Keratinocyte (primary cell): ENCODE measurements around the gene RHOXF1.
"Not testable (repeated sequence)": the region's sequence is repeated elsewhere in the genome, so short reads cannot be mapped to it uniquely, and the experiment has no call there.

ENCODE experiments used
- EZH2 ChIP-seq: IDR thresholded peaks from one replicate; pipeline ENCODE4 v1.6.1; 2012; ENCODE audit warnings: inconsistent platforms, mild to moderate bottlenecking, low read length, moderate library complexity
- TF ChIP-seq, protein P1 (sequence below), 3 experiments: IDR thresholded peaks in 1 of 3; conservative IDR thresholded peaks in 1 of 3; optimal IDR thresholded peaks in 1 of 3; 2 replicates in 2 of 3; 3 replicates in 1 of 3; pipeline versions ENCODE3 to v1.5.1; 2011; ENCODE audit warnings: low read length in 3 of 3, mild to moderate bottlenecking in 3 of 3, moderate library complexity in 2 of 3, control low read depth in 1 of 3, inconsistent platforms in 1 of 3; ENCODE audit not compliant: insufficient read depth in 2 of 3; ENCODE audit errors: extremely low read depth in 1 of 3

DNA sequence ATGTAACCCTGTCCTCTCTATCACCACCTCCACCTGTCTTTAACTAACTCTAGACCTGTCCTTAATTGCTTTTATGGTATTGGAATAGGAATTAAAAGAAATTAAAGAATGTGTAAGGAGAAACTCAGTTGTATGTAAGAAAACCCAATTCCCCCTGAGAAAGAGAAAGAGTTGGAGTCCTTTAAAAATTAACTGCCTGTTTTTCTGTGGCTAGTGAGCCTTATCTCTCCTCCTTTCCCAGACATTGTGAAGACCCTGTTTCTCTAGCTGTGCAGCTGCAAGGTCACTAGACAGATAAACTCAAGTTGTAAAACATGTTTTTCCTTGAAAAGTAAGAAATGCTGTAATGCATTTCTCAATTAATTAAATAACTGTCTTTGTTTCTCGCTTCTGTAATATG, 30.6 kb upstream of the RHOXF1 start:
- TF ChIP-seq, protein P1, sequence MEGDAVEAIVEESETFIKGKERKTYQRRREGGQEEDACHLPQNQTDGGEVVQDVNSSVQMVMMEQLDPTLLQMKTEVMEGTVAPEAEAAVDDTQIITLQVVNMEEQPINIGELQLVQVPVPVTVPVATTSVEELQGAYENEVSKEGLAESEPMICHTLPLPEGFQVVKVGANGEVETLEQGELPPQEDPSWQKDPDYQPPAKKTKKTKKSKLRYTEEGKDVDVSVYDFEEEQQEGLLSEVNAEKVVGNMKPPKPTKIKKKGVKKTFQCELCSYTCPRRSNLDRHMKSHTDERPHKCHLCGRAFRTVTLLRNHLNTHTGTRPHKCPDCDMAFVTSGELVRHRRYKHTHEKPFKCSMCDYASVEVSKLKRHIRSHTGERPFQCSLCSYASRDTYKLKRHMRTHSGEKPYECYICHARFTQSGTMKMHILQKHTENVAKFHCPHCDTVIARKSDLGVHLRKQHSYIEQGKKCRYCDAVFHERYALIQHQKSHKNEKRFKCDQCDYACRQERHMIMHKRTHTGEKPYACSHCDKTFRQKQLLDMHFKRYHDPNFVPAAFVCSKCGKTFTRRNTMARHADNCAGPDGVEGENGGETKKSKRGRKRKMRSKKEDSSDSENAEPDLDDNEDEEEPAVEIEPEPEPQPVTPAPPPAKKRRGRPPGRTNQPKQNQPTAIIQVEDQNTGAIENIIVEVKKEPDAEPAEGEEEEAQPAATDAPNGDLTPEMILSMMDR (optimal IDR thresholded peaks at IDR 0.05 in 1 of 3, IDR thresholded peaks at IDR 0.05 in 1 of 3, conservative IDR thresholded peaks at IDR 0.05 in 1 of 3; ENCODE audit: extremely low read depth in 1 of 3, insufficient read depth in 2 of 3, low read length in 3 of 3) = not testable (repeated sequence)
- not testable (repeated sequence) for TF ChIP-seq EZH2
